ENCODE measurements around the gene CTBP2.

DNA sequence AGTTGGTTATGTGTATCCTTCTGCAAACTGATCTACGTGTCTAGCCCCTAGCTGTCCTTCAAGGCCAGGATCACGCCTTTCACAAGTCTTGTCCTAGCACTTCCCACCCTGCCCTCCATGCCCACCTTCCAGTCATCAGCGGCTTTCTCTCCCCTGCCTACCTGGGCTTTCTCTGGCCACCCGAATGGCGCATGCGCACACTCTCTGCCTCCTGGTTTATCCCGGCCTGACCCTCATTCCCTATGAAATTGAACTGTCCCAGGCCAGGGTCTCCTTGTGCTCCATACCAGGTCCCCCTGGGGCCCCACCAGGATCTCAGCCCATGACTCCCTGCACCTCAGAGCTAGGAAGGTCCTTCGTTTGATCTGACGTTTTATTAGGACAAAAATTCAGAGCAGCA lies 31.6 kb upstream of the CTBP2 start:
- TF ChIP-seq POLR2A (IDR thresholded peaks at IDR 0.05) (no peak), POLR2AphosphoS5 (IDR thresholded peaks at IDR 0.05) (no peak)
- TF ChIP-seq, protein P1, sequence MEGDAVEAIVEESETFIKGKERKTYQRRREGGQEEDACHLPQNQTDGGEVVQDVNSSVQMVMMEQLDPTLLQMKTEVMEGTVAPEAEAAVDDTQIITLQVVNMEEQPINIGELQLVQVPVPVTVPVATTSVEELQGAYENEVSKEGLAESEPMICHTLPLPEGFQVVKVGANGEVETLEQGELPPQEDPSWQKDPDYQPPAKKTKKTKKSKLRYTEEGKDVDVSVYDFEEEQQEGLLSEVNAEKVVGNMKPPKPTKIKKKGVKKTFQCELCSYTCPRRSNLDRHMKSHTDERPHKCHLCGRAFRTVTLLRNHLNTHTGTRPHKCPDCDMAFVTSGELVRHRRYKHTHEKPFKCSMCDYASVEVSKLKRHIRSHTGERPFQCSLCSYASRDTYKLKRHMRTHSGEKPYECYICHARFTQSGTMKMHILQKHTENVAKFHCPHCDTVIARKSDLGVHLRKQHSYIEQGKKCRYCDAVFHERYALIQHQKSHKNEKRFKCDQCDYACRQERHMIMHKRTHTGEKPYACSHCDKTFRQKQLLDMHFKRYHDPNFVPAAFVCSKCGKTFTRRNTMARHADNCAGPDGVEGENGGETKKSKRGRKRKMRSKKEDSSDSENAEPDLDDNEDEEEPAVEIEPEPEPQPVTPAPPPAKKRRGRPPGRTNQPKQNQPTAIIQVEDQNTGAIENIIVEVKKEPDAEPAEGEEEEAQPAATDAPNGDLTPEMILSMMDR (IDR thresholded peaks at IDR 0.05 in 8 of 11, conservative IDR thresholded peaks at IDR 0.05 in 3 of 11), result no peak

All from spleen (tissue), 7 donors.